ENCODE results near the gene PRM2.

DNA sequence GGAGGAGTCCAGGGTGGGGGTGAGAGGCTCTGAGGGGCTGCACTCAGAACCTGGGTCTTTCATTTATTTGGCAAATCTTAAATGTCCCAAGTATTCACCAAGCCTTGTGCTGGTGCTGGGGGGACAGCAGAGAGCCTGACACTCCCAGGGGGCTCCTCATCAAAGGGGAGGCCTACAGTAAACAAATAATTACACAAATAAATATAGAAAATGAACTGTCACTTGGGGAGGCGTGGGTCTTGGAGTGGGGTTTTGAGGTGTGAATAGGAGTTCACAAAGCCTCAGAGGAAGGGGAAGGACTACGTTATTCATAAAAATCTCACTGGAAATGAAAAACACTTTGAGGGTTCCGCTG, 20.0 kb upstream of the PRM2 start:
- TF ChIP-seq, protein P1, sequence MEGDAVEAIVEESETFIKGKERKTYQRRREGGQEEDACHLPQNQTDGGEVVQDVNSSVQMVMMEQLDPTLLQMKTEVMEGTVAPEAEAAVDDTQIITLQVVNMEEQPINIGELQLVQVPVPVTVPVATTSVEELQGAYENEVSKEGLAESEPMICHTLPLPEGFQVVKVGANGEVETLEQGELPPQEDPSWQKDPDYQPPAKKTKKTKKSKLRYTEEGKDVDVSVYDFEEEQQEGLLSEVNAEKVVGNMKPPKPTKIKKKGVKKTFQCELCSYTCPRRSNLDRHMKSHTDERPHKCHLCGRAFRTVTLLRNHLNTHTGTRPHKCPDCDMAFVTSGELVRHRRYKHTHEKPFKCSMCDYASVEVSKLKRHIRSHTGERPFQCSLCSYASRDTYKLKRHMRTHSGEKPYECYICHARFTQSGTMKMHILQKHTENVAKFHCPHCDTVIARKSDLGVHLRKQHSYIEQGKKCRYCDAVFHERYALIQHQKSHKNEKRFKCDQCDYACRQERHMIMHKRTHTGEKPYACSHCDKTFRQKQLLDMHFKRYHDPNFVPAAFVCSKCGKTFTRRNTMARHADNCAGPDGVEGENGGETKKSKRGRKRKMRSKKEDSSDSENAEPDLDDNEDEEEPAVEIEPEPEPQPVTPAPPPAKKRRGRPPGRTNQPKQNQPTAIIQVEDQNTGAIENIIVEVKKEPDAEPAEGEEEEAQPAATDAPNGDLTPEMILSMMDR (IDR thresholded peaks at IDR 0.05 in 8 of 11, conservative IDR thresholded peaks at IDR 0.05 in 3 of 11), result no peak
- no peak for TF ChIP-seq POLR2AphosphoS5 (IDR thresholded peaks at IDR 0.05)
- TF ChIP-seq POLR2A (IDR thresholded peaks at IDR 0.05), result no peak
